DND-41 (cell line): ENCODE measurements around the gene CHP1.
A peak's percentile ranks its signal among the peaks of the same experiment; 100 is the strongest.
"Not testable (repeated sequence)": the region's sequence is repeated elsewhere in the genome, so short reads cannot be mapped to it uniquely, and the experiment has no call there.

Source experiments
- ATAC-seq: fragments of 200-7000 bp; cut with Tn5 transposase; 3 replicates; pipeline ENCODE4 v1.9.1; 2021; ENCODE audit warnings: low read depth; ENCODE audit not compliant: insufficient read depth
- DNase-seq: peaks from one replicate; pipeline ENCODE4 v3.0.0-alpha.2; 2020
- H2AFZ ChIP-seq: 2 replicates; pipeline ENCODE4 v1.6.0; 2012; ENCODE audit warnings: low read depth, low read length
- H3K27ac ChIP-seq: 2 replicates; pipeline ENCODE4 v1.5.1; 2012; ENCODE audit warnings: low read length, inconsistent platforms
- H3K27me3 ChIP-seq: fragments of 200-600 bp; sonication (generic); 2 replicates; pipeline ENCODE4 v1.6.0; 2012; ENCODE audit warnings: low read length, mild to moderate bottlenecking, inconsistent platforms; ENCODE audit not compliant: insufficient read depth, poor library complexity
- H3K36me3 ChIP-seq: 2 replicates; pipeline ENCODE4 v1.5.1; 2012; ENCODE audit warnings: low read length, inconsistent platforms; ENCODE audit not compliant: insufficient read depth
- H3K4me1 ChIP-seq: 2 replicates; pipeline ENCODE4 v1.5.1; 2012; ENCODE audit warnings: mild to moderate bottlenecking, low read length; ENCODE audit not compliant: insufficient read depth
- H3K4me2 ChIP-seq: 2 replicates; pipeline ENCODE4 v1.6.0; 2012; ENCODE audit warnings: mild to moderate bottlenecking, moderate library complexity, low read length, inconsistent platforms; ENCODE audit not compliant: insufficient read depth
- H3K4me3 ChIP-seq, 2 experiments: fragments of 200-600 bp in 1 of 2; shearing (Covaris generic) in 1 of 2; 2 replicates each; pipeline ENCODE4 v1.5.1; 2012 to 2016; ENCODE audit warnings: inconsistent platforms in 2 of 2, low read length in 2 of 2, mild to moderate bottlenecking in 2 of 2, low read depth in 1 of 2, moderate library complexity in 1 of 2
- H3K79me2 ChIP-seq: 2 replicates; pipeline ENCODE4 v1.6.0; 2012; ENCODE audit warnings: low read length, inconsistent platforms; ENCODE audit not compliant: insufficient read depth
- H3K9ac ChIP-seq: 2 replicates; pipeline ENCODE4 v1.6.0; 2012; ENCODE audit warnings: low read depth, mild to moderate bottlenecking, inconsistent platforms, low read length, moderate library complexity
- H3K9me3 ChIP-seq: 2 replicates; pipeline ENCODE4 v1.5.1; 2012; ENCODE audit warnings: low read length, moderate library complexity, mild to moderate bottlenecking, inconsistent platforms; ENCODE audit not compliant: insufficient read depth, severe bottlenecking
- H4K20me1 ChIP-seq: 2 replicates; pipeline ENCODE4 v1.6.0; 2012; ENCODE audit warnings: low read length; ENCODE audit not compliant: insufficient read depth
- EZH2 ChIP-seq: IDR thresholded peaks from 3 replicates; pipeline ENCODE4 v1.6.1; 2012; ENCODE audit warnings: borderline replicate concordance, low read depth, mild to moderate bottlenecking, moderate library complexity, low read length, inconsistent platforms; ENCODE audit not compliant: severe bottlenecking
- TF ChIP-seq, protein P1 (sequence below): IDR thresholded peaks from 2 replicates; pipeline ENCODE4 v1.5.1; 2012; ENCODE audit warnings: borderline replicate concordance, low read length, moderate library complexity, mild to moderate bottlenecking; ENCODE audit not compliant: poor library complexity, severe bottlenecking; ENCODE audit errors: extremely low read depth

Gene CHP1

DNA sequence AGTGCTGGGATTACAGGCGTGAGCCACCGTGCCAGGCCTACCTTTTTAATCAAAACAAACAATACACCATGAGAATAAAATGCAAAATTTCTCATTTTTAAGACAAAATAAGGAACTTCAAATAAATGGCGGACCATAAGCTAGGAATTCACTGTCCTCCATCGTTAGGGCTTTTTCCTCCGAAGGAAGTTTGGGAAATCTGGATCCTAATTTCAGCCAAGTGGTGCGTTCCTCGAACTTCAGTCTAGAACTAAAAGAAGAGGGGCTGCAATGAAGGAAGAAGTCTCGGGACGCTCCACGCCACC is 771 bp upstream of the CHP1 start:
- Histone ChIP-seq H3K79me2 (peaks cover 8% of the 10 kb centered on the region), H3K4me1 (peaks cover 25% of the 10 kb centered on the region), H3K9me3 (no peaks in the 10 kb centered on the region), H3K27me3 (no peaks in the 10 kb centered on the region), H3K9ac (no peak overlapping the region), H2AFZ (no peak overlapping the region), H3K4me3 (no peak overlapping the region), H4K20me1 (no peaks in the 10 kb centered on the region), H3K4me2 (peak overlapping the region; percentile 91; the same call in 1 of the 2 replicates), H3K36me3 (no peaks in the 10 kb centered on the region), H3K27ac (no peak overlapping the region)
- DNase-seq: no peak
- TF ChIP-seq EZH2: no peak
- TF ChIP-seq, protein P1, sequence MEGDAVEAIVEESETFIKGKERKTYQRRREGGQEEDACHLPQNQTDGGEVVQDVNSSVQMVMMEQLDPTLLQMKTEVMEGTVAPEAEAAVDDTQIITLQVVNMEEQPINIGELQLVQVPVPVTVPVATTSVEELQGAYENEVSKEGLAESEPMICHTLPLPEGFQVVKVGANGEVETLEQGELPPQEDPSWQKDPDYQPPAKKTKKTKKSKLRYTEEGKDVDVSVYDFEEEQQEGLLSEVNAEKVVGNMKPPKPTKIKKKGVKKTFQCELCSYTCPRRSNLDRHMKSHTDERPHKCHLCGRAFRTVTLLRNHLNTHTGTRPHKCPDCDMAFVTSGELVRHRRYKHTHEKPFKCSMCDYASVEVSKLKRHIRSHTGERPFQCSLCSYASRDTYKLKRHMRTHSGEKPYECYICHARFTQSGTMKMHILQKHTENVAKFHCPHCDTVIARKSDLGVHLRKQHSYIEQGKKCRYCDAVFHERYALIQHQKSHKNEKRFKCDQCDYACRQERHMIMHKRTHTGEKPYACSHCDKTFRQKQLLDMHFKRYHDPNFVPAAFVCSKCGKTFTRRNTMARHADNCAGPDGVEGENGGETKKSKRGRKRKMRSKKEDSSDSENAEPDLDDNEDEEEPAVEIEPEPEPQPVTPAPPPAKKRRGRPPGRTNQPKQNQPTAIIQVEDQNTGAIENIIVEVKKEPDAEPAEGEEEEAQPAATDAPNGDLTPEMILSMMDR: no peak
- no peak for ATAC-seq

DNA sequence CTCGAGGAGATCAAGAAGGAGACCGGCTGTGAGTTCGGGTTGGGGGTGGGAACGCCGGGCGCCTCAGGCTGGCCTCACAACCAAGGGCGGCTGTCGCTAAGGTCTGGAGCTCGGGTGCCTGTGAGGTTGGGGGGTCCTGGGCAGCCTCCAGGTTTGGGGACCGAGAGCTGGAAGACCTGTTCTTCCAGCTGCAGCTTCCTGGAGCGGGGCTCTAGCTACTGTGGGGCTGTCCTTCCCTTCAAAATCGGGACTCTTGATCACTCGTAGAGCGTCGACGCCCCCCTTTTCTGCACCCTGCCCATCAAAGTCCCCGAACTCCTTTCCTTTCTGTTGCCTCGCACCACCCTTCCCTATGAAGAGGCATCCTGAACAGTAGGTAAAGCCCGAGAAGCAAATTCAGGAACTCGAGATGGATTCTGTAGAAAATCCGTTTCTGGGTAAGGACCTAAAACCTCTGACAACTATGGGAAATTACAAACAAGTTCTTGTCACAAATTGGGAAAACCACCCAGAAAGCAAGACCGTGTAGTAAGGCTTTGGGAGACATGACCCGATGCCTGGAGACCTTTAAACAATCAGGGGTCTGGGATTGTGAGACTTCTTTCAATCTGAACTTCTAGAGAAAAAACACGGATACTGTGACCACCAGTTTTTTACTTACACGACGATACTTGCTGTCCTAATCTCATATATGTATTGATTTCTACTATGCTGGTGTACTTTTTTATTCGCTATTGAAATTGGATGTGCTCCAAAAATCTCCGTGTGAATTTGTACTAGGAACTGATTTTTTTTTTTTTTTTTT is 556 bp downstream of the CHP1 start:
- no peaks in the 10 kb centered on the region for H3K9me3 ChIP-seq
- peaks cover 25% of the 10 kb centered on the region for H3K4me1 ChIP-seq
- peaks cover 8% of the 10 kb centered on the region for H3K79me2 ChIP-seq
- H3K27me3 ChIP-seq: no peaks in the 10 kb centered on the region
- ATAC-seq (peak; percentile 75), DNase-seq (no peak)
- H4K20me1 ChIP-seq: no peaks in the 10 kb centered on the region
- peak overlapping the region; percentile 91 for H3K4me2 ChIP-seq
- TF ChIP-seq EZH2: no peak
- TF ChIP-seq, protein P1: no peak
- H3K36me3 ChIP-seq: no peaks in the 10 kb centered on the region
- peak overlapping the region; percentile 67 to 98 for H3K4me3 ChIP-seq
- H2AFZ ChIP-seq: peak overlapping the region; percentile 98
- H3K9ac ChIP-seq: peak overlapping the region; percentile 69
- H3K27ac ChIP-seq: peak overlapping the region; percentile 80

DNA sequence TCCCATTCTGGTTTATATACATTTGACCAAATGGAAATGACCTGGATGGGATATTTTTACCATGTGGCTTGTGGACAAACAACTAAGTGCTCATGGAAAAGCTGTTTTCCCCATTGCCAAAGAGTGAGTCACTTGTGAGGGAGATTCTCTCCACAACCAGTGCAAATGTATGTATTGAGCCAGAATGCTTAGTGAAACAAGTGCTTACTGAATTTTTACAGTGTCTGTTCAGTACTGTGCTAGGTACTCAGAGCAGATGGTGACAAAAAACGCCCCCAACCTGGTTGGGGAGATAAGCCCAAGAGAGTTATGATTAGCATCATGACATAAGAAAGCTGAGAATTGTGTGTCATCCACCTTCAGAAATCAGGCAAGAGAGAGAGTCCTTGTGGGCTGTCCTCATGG is 2.3 kb downstream of the CHP1 start:
- Histone ChIP-seq H3K4me1 (peaks cover 25% of the 10 kb centered on the region), H3K4me2 (0 out of 2 replicates have a peak overlapping the region, but pooled peaks have one; percentile 91), H3K27me3 (no peaks in the 10 kb centered on the region), H3K9me3 (no peaks in the 10 kb centered on the region), H3K4me3 (no peak overlapping the region), H3K79me2 (peaks cover 8% of the 10 kb centered on the region), H2AFZ (no peak overlapping the region), H3K27ac (no peak overlapping the region), H3K36me3 (no peaks in the 10 kb centered on the region), H4K20me1 (no peaks in the 10 kb centered on the region), H3K9ac (no peak overlapping the region)
- DNase-seq: no peak
- ATAC-seq: no peak
- TF ChIP-seq, protein P1: no peak
- no peak for TF ChIP-seq EZH2

DNA sequence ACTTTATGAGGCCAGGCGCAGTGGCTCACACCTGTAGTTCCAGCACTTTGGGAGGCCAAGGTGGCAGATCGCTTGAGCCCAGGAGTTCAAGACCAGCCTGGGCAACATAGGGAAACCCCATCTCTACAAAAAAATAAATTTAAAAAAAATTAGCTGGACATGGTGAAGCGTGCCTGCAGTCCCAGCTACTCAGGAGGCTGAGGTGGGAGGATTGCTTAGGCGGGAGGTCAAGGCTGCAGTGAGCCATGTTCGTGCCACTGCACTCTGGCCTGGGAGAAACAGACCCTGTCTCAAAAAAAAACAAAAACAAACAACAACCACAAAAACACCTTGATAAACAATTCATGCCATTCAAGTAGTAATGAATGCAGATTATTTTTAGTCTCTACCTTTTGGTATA is 4.2 kb downstream of the CHP1 start:
- H3K9me3 ChIP-seq, ATAC-seq, H3K4me2 ChIP-seq, H2AFZ ChIP-seq, H3K27me3 ChIP-seq, H3K4me3 ChIP-seq, H3K36me3 ChIP-seq, H3K27ac ChIP-seq, H4K20me1 ChIP-seq, DNase-seq, H3K79me2 ChIP-seq, H3K9ac ChIP-seq: not testable (repeated sequence)
- peaks cover 25% of the 10 kb centered on the region for H3K4me1 ChIP-seq
